Suprapubic skin (tissue), 4 donors: ENCODE measurements around the gene BMP10. TPM values are rescaled to one million over a fixed set of nuclear protein-coding genes. Genes with fewer than 3 reads are reported as not detected.

Source experiments
- DNase-seq, 2 donors: peaks; one replicate each; pipeline ENCODE4 v3.0.0-alpha.2; 2019; ENCODE audit warnings: low spot score in 2 of 2
- H3K27ac ChIP-seq: fragments of 200-600 bp; sonication (generic); one replicate; pipeline ENCODE4 v1.5.1; 2019
- H3K27me3 ChIP-seq: fragments of 200-600 bp; sonication (generic); one replicate; pipeline ENCODE4 v1.5.1; 2019
- H3K36me3 ChIP-seq: fragments of 200-600 bp; sonication (generic); one replicate; pipeline ENCODE4 v1.5.1; 2019
- H3K4me1 ChIP-seq: fragments of 200-600 bp; sonication (generic); one replicate; pipeline ENCODE4 v1.5.1; 2019
- H3K4me3 ChIP-seq: fragments of 200-600 bp; sonication (generic); one replicate; pipeline ENCODE4 v1.5.1; 2019; ENCODE audit warnings: mild to moderate bottlenecking
- H3K9me3 ChIP-seq: fragments of 200-600 bp; sonication (generic); one replicate; pipeline ENCODE4 v1.5.1; 2019
- EP300 ChIP-seq: sonication (generic); formaldehyde crosslinking; IDR thresholded peaks from one replicate; pipeline ENCODE4 v1.6.1; 2017; ENCODE audit warnings: antibody characterized with exemption
- POLR2A ChIP-seq, 2 donors: fragments of 450-650 bp; IDR thresholded peaks; one replicate each; pipeline ENCODE4 v1.6.1; 2017; ENCODE audit warnings: antibody characterized with exemption in 2 of 2, mild to moderate bottlenecking in 2 of 2, moderate library complexity in 2 of 2
- POLR2AphosphoS5 ChIP-seq, 3 donors: sonication (generic); formaldehyde crosslinking; IDR thresholded peaks; one replicate each; pipeline ENCODE4 v1.6.1; 2017; ENCODE audit warnings: antibody characterized with exemption in 3 of 3
- WGBS: methylation state at CpG from one replicate; pipeline ENCODE4 v1.1.5; 2018; 5-methylcytosine and 5-hydroxymethylcytosine counted together
- total RNA-seq, 4 donors: library from RNA; depleted of rRNA; stranded (reverse); fragments of >200 nt; gene quantifications; one replicate each; pipeline ENCODE4 v1.1.0, GENCODE V29; 2016
- TF ChIP-seq, protein P1 (sequence below), 2 donors: fragments of 200-600 bp in 1 of 2; fragments of 450-650 bp in 1 of 2; sonication (generic) in 1 of 2; IDR thresholded peaks; one replicate each; pipeline ENCODE4 v1.5.1; 2016 to 2019; ENCODE audit warnings: antibody characterized with exemption in 2 of 2, mild to moderate bottlenecking in 1 of 2, moderate library complexity in 1 of 2

BMP10 gene
- total RNA-seq, 4 donors from 2014 or later, result not detected

DNA sequence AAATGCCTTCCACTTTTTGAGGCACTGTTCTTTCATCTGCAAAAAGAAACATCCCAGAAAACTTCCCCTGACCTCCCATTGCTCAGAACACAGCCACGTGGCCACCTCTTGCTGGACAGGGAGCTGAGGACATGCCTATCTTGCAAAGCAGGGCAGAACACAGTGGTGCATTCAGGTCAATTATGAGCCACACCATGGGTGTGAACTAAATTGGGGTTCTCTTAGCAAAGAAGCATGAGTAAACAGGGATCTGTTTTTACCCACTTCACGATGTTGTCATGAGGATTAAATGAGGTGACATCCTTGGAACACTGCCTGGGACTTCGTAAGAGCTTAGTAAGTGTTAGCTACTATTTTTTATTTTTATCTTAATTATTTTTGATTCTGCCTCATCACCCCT is 25.1 kb downstream of the BMP10 start:
- 51% methylated on average over 3 of the region's 3 CpGs for WGBS
- TF ChIP-seq, protein P1, sequence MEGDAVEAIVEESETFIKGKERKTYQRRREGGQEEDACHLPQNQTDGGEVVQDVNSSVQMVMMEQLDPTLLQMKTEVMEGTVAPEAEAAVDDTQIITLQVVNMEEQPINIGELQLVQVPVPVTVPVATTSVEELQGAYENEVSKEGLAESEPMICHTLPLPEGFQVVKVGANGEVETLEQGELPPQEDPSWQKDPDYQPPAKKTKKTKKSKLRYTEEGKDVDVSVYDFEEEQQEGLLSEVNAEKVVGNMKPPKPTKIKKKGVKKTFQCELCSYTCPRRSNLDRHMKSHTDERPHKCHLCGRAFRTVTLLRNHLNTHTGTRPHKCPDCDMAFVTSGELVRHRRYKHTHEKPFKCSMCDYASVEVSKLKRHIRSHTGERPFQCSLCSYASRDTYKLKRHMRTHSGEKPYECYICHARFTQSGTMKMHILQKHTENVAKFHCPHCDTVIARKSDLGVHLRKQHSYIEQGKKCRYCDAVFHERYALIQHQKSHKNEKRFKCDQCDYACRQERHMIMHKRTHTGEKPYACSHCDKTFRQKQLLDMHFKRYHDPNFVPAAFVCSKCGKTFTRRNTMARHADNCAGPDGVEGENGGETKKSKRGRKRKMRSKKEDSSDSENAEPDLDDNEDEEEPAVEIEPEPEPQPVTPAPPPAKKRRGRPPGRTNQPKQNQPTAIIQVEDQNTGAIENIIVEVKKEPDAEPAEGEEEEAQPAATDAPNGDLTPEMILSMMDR (IDR thresholded peaks at IDR 0.05), result no peak
- no peak for TF ChIP-seq EP300
- no peaks in the 10 kb centered on the region for H3K9me3 ChIP-seq

DNA sequence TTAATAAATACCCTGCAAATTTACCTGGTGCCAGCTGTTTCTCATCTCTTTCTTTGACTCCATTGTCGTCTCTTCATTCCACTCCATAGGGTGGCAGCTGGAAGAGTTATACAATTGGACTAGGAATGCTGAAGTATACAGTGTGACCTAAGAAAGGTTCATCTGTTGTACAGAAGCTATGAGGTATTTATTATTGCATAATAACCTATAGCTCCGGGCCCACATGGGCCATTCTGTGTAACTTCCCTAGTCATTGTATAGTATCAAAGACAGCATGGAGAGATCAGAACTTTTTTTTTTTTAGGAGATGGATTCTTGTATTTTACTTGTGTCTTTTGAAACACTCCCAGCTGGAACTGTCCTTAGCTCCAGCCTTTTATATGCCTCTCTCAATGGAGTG is 26.2 kb downstream of the BMP10 start:
- Histone ChIP-seq H3K9me3 (no peaks in the 10 kb centered on the region), H3K27ac (no peak overlapping the region), H3K4me3 (no peak overlapping the region), H3K27me3 (no peaks in the 10 kb centered on the region), H3K4me1 (no peaks in the 10 kb centered on the region), H3K36me3 (no peaks in the 10 kb centered on the region)
- no peak for DNase-seq
- 65% methylated on average over 2 of the region's 2 CpGs for WGBS
- TF ChIP-seq POLR2AphosphoS5 (IDR thresholded peaks at IDR 0.05) (no peak), POLR2A (IDR thresholded peaks at IDR 0.05) (no peak), EP300 (no peak)
- TF ChIP-seq, protein P1 (IDR thresholded peaks at IDR 0.05), result no peak

More for the DNA sequence above, 25.1 kb downstream of the BMP10 start:
- Histone ChIP-seq H3K4me1 (no peaks in the 10 kb centered on the region), H3K27me3 (no peaks in the 10 kb centered on the region), H3K4me3 (no peak overlapping the region), H3K36me3 (no peaks in the 10 kb centered on the region), H3K27ac (no peak overlapping the region)
- DNase-seq, result no peak

DNA sequence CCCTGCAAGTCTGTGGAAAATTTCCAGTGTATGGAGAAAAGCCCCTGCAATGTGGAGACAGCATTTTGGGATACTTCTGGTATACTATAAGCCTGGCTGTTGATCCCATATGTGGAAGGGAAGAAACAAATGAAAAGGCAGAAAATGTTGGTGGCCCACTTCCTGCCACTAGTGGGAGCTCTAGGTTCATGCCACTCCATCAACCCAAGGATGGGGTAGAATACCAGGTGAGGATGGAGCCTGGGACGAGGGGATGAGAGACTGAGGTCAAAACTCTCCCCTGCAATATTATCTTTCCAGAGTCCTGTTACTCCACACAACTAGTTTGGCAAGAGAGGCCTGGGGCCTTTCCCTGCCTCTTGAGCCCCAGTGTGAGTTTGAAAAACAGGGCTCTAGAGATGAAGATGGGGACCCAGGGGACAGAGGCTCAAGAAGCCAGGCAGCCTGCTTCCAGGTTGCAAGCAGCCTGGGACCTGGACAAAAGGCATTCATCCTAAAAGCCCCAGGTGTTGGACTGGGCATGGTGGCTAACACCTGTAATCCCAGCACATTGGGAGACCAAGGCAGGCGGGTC is 31.9 kb downstream of the BMP10 start:
- WGBS, result 100% methylated on average over 2 of the region's 2 CpGs
- H3K4me3 ChIP-seq, result no peak overlapping the region
- H3K27me3 ChIP-seq, result no peaks in the 10 kb centered on the region
- TF ChIP-seq POLR2A (IDR thresholded peaks at IDR 0.05) (no peak), POLR2AphosphoS5 (IDR thresholded peaks at IDR 0.05) (no peak), EP300 (no peak)
- TF ChIP-seq, protein P1 (IDR thresholded peaks at IDR 0.05), result peak; percentile 19 to 46
- H3K9me3 ChIP-seq, result no peaks in the 10 kb centered on the region
- DNase-seq, result no peak
- no peak overlapping the region for H3K27ac ChIP-seq
- no peaks in the 10 kb centered on the region for H3K36me3 ChIP-seq
- peaks cover 7% of the 10 kb centered on the region for H3K4me1 ChIP-seq

DNA sequence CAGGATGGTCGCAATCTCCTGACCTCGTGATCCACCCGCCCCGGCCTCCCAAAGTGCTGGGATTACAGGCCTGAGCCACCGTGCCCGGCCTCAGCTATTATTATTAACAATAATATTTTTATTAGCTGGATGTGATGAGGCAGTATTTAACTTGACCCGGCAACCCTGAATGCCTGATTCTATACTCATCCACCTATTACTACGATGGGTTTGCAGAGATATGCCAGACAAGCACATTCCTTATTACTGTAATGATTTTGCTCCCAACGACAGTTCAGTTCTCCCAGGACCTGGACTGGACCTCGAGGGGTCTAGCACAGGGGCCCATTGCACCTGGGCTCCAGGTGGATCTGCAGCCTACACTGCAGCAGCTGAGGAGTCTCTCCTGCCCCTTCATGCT is 32.6 kb downstream of the BMP10 start:
- Histone ChIP-seq H3K9me3 (no peaks in the 10 kb centered on the region), H3K4me1 (peaks cover 7% of the 10 kb centered on the region), H3K27me3 (no peaks in the 10 kb centered on the region), H3K27ac (no peak overlapping the region), H3K4me3 (no peak overlapping the region), H3K36me3 (no peaks in the 10 kb centered on the region)
- no peak for TF ChIP-seq POLR2A (IDR thresholded peaks at IDR 0.05)
- no peak for TF ChIP-seq EP300
- TF ChIP-seq, protein P1 (IDR thresholded peaks at IDR 0.05), result no peak
- no peak for TF ChIP-seq POLR2AphosphoS5 (IDR thresholded peaks at IDR 0.05)
- 88% methylated on average over 10 of the region's 10 CpGs for WGBS
- DNase-seq, result no peak

DNA sequence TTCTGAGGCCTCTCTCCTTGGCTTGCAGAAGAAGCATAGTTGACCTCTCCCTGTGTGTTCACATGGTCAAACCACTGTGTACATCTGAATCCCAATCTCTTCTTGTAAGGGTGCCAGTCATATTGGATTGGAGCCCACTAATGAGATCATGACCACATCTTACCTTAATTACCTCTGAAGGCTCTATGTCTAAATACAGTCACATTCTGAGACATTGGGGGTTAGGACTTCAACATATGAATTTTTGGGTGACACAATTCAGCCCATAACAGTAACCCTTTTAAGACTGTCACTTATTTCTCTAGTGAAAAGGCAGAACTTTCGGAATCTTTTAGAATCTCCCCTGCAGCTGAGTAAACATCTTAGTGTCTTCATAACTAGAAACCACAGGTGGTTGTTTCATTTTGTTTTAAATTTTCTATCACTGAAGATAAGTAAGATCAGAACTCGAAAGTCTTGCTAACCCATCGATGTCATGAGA is 33.3 kb downstream of the BMP10 start:
- no peak overlapping the region for H3K4me3 ChIP-seq
- H3K4me1 ChIP-seq, result peaks cover 10% of the 10 kb centered on the region
- no peaks in the 10 kb centered on the region for H3K9me3 ChIP-seq
- TF ChIP-seq POLR2AphosphoS5 (IDR thresholded peaks at IDR 0.05), result no peak
- no peak for TF ChIP-seq EP300
- no peak for TF ChIP-seq POLR2A (IDR thresholded peaks at IDR 0.05)
- TF ChIP-seq, protein P1 (IDR thresholded peaks at IDR 0.05), result no peak
- H3K36me3 ChIP-seq, result no peaks in the 10 kb centered on the region
- DNase-seq, result no peak
- 74% methylated on average over 3 of the region's 3 CpGs for WGBS
- no peak overlapping the region for H3K27ac ChIP-seq
- H3K27me3 ChIP-seq, result no peaks in the 10 kb centered on the region
